Neural cell (in vitro differentiated cells): Measurements from ENCODE around the gene CDH8. TPM values are rescaled to one million over a fixed set of nuclear protein-coding genes. Genes with fewer than 3 reads are reported as not detected.

ENCODE experiments used
- H2AFZ ChIP-seq: fragments of 200-600, 300-800 bp; sonication (generic), shearing (Covaris generic); 2 replicates; pipeline ENCODE4 v1.6.0; 2014; ENCODE audit warnings: low read depth, mild to moderate bottlenecking, antibody characterized with exemption, low read length, moderate library complexity
- H3F3A ChIP-seq: fragments of 200-600 bp; shearing (Covaris generic); 2 replicates; pipeline ENCODE4 v1.6.1; 2016; ENCODE audit warnings: mild to moderate bottlenecking, moderate library complexity, mixed read lengths, antibody characterized with exemption, low read length; ENCODE audit not compliant: insufficient read depth, poor library complexity, severe bottlenecking
- H3K27ac ChIP-seq: fragments of 200-600, 300-800 bp; sonication (generic), shearing (Covaris generic); 2 replicates; pipeline ENCODE4 v1.5.1; 2014; ENCODE audit warnings: mild to moderate bottlenecking, low read length, moderate library complexity
- H3K27me3 ChIP-seq: fragments of 300-800, 200-600 bp; sonication (generic), shearing (Covaris generic); 2 replicates; pipeline ENCODE4 v1.6.0; 2014; ENCODE audit warnings: mild to moderate bottlenecking, low read depth, low read length, moderate library complexity; ENCODE audit not compliant: insufficient read depth
- H3K36me3 ChIP-seq: fragments of 300-800, 200-600 bp; sonication (generic), shearing (Covaris generic); 2 replicates; pipeline ENCODE4 v1.5.1; 2014; ENCODE audit warnings: mild to moderate bottlenecking, antibody characterized with exemption, low read length, moderate library complexity; ENCODE audit not compliant: insufficient read depth
- H3K4me2 ChIP-seq: fragments of 300-800, 200-600 bp; sonication (generic), shearing (Covaris generic); 2 replicates; pipeline ENCODE4 v1.6.0; 2014; ENCODE audit warnings: mild to moderate bottlenecking, low read length
- H3K4me3 ChIP-seq: fragments of 300-800, 200-600 bp; sonication (generic), shearing (Covaris generic); 2 replicates; pipeline ENCODE4 v1.5.1; 2014; ENCODE audit warnings: mild to moderate bottlenecking, low read length, moderate library complexity
- H3K79me2 ChIP-seq: fragments of 200-600 bp; shearing (Covaris generic); replicated peaks from 2 replicates; pipeline ENCODE4 v1.6.0; 2014; ENCODE audit warnings: mild to moderate bottlenecking, low read length, moderate library complexity; ENCODE audit not compliant: insufficient read depth
- H3K9ac ChIP-seq: fragments of 300-800, 200-600 bp; sonication (generic), shearing (Covaris generic); 2 replicates; pipeline ENCODE4 v1.6.1; 2016; ENCODE audit warnings: mild to moderate bottlenecking, low read length, mixed read lengths
- H3K9me2 ChIP-seq: fragments of 200-600 bp; shearing (Covaris generic); 2 replicates; pipeline ENCODE4 v1.6.1; 2016; ENCODE audit warnings: mild to moderate bottlenecking, low read length, mixed read lengths; ENCODE audit not compliant: insufficient read depth
- H3K9me3 ChIP-seq: fragments of 200-600, 300-800 bp; sonication (generic), shearing (Covaris generic); 2 replicates; pipeline ENCODE4 v1.6.1; 2016; ENCODE audit warnings: mild to moderate bottlenecking, mixed run types, low read length, moderate library complexity, mixed read lengths
- H4K20me1 ChIP-seq: fragments of 200-600 bp; shearing (Covaris generic); 2 replicates; pipeline ENCODE4 v1.6.1; 2016; ENCODE audit warnings: mild to moderate bottlenecking, mixed run types; ENCODE audit not compliant: insufficient read depth
- EP300 ChIP-seq: fragments of 450-650 bp; conservative IDR thresholded peaks from 2 replicates; pipeline ENCODE4 v1.6.1; 2014; ENCODE audit warnings: antibody characterized with exemption, mild to moderate bottlenecking, moderate library complexity; ENCODE audit not compliant: poor library complexity, severe bottlenecking
- EZH2 ChIP-seq: fragments of 200-600, 300-800 bp; shearing (Covaris generic), sonication (generic); IDR thresholded peaks from 2 replicates; pipeline ENCODE4 v1.6.1; 2014; ENCODE audit warnings: antibody characterized with exemption, low read length, borderline replicate concordance, mild to moderate bottlenecking; ENCODE audit not compliant: insufficient read depth, poor library complexity, severe bottlenecking
- MXI1 ChIP-seq: fragments of 450-650 bp; conservative IDR thresholded peaks from 2 replicates; pipeline ENCODE4 v1.6.1; 2014; ENCODE audit warnings: antibody characterized with exemption, mild to moderate bottlenecking; ENCODE audit not compliant: poor library complexity, severe bottlenecking
- POLR2AphosphoS5 ChIP-seq: IDR thresholded peaks from 2 replicates; pipeline ENCODE4 v1.6.1; 2012
- RAD21 ChIP-seq: fragments of 450-650 bp; conservative IDR thresholded peaks from 2 replicates; pipeline ENCODE4 v1.6.1; 2014; ENCODE audit warnings: antibody characterized with exemption, mild to moderate bottlenecking, moderate library complexity
- SMC3 ChIP-seq: fragments of 450-650 bp; conservative IDR thresholded peaks from 2 replicates; pipeline ENCODE4 v1.6.1; 2014; ENCODE audit warnings: antibody characterized with exemption, mild to moderate bottlenecking, moderate library complexity; ENCODE audit not compliant: poor library complexity
- TAF1 ChIP-seq: IDR thresholded peaks from 2 replicates; pipeline ENCODE4 v1.6.1; 2012; ENCODE audit warnings: low read depth
- polyA plus RNA-seq: library from polyadenylated mRNA; depleted of rRNA; stranded (reverse); fragments of >200 nt; gene quantifications from 2 replicates; pipeline ENCODE4 v1.2.3, GENCODE V29; 2014
- TF ChIP-seq, protein P1 (sequence below): IDR thresholded peaks from 2 replicates; pipeline ENCODE4 v1.6.1; 2012; ENCODE audit warnings: borderline replicate concordance
- TF ChIP-seq, protein P2 (sequence below): fragments of 450-650 bp; IDR thresholded peaks from 2 replicates; pipeline ENCODE4 v1.5.1; 2014; ENCODE audit warnings: antibody characterized with exemption, mild to moderate bottlenecking, moderate library complexity; ENCODE audit not compliant: poor library complexity, severe bottlenecking

Gene CDH8
- polyA plus RNA-seq, 1 donor from 2014 or later = 5.0 TPM

GRCh38 chr16:62059527-62059926, 23.3 kb upstream of the CDH8 start:
- Histone ChIP-seq H2AFZ (no peak overlapping the region), H3F3A (no peaks in the 10 kb centered on the region), H3K9me3 (no peaks in the 10 kb centered on the region), H3K36me3 (no peaks in the 10 kb centered on the region), H3K9ac (no peak overlapping the region), H3K9me2 (no peaks in the 10 kb centered on the region), H4K20me1 (no peaks in the 10 kb centered on the region), H3K4me3 (no peak overlapping the region), H3K27ac (no peak overlapping the region), H3K27me3 (no peaks in the 10 kb centered on the region), H3K4me2 (no peak overlapping the region), H3K79me2 (no peaks in the 10 kb centered on the region)
- TF ChIP-seq, protein P1, sequence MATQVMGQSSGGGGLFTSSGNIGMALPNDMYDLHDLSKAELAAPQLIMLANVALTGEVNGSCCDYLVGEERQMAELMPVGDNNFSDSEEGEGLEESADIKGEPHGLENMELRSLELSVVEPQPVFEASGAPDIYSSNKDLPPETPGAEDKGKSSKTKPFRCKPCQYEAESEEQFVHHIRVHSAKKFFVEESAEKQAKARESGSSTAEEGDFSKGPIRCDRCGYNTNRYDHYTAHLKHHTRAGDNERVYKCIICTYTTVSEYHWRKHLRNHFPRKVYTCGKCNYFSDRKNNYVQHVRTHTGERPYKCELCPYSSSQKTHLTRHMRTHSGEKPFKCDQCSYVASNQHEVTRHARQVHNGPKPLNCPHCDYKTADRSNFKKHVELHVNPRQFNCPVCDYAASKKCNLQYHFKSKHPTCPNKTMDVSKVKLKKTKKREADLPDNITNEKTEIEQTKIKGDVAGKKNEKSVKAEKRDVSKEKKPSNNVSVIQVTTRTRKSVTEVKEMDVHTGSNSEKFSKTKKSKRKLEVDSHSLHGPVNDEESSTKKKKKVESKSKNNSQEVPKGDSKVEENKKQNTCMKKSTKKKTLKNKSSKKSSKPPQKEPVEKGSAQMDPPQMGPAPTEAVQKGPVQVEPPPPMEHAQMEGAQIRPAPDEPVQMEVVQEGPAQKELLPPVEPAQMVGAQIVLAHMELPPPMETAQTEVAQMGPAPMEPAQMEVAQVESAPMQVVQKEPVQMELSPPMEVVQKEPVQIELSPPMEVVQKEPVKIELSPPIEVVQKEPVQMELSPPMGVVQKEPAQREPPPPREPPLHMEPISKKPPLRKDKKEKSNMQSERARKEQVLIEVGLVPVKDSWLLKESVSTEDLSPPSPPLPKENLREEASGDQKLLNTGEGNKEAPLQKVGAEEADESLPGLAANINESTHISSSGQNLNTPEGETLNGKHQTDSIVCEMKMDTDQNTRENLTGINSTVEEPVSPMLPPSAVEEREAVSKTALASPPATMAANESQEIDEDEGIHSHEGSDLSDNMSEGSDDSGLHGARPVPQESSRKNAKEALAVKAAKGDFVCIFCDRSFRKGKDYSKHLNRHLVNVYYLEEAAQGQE = no peak
- TF ChIP-seq, protein P2, sequence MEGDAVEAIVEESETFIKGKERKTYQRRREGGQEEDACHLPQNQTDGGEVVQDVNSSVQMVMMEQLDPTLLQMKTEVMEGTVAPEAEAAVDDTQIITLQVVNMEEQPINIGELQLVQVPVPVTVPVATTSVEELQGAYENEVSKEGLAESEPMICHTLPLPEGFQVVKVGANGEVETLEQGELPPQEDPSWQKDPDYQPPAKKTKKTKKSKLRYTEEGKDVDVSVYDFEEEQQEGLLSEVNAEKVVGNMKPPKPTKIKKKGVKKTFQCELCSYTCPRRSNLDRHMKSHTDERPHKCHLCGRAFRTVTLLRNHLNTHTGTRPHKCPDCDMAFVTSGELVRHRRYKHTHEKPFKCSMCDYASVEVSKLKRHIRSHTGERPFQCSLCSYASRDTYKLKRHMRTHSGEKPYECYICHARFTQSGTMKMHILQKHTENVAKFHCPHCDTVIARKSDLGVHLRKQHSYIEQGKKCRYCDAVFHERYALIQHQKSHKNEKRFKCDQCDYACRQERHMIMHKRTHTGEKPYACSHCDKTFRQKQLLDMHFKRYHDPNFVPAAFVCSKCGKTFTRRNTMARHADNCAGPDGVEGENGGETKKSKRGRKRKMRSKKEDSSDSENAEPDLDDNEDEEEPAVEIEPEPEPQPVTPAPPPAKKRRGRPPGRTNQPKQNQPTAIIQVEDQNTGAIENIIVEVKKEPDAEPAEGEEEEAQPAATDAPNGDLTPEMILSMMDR = no peak
- no peak for TF ChIP-seq SMC3
- no peak for TF ChIP-seq EZH2
- no peak for TF ChIP-seq EP300
- TF ChIP-seq MXI1 = no peak
- no peak for TF ChIP-seq RAD21
- TF ChIP-seq TAF1 = no peak
- no peak for TF ChIP-seq POLR2AphosphoS5

DNA sequence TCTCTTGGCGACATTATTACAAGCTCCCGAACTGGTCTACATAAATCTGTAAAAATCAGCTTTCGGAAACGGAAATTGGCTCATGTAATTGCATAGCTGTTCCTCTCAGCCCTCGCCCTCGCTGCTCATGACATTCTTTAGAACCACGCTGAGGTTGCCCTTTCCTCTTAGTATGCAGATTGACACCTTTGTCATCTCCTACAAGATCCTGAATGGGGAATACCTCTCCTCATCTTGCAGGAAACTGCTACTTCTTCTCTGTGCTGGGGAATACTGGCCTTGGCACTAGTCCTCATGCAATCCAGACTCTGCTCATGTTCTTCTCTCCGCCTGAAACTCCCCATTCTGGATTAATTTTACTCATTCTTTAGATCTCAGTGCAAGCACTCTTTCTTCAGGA, 22.2 kb upstream of the CDH8 start:
- H4K20me1 ChIP-seq = no peaks in the 10 kb centered on the region
- no peaks in the 10 kb centered on the region for H3F3A ChIP-seq
- H3K27ac ChIP-seq = no peak overlapping the region
- H3K36me3 ChIP-seq = no peaks in the 10 kb centered on the region
- no peak overlapping the region for H3K4me2 ChIP-seq
- no peaks in the 10 kb centered on the region for H3K9me2 ChIP-seq
- H3K27me3 ChIP-seq = no peaks in the 10 kb centered on the region
- H3K79me2 ChIP-seq = no peaks in the 10 kb centered on the region
- H3K4me3 ChIP-seq = no peak overlapping the region
- TF ChIP-seq EZH2 (no peak), POLR2AphosphoS5 (no peak), RAD21 (no peak), SMC3 (no peak), MXI1 (no peak), TAF1 (no peak), EP300 (no peak)
- TF ChIP-seq, protein P1 = no peak
- TF ChIP-seq, protein P2 = no peak
- no peaks in the 10 kb centered on the region for H3K9me3 ChIP-seq
- H3K9ac ChIP-seq = no peak overlapping the region
- H2AFZ ChIP-seq = no peak overlapping the region
